Measurements from ENCODE around the gene CLEC16A. TPM values are rescaled to one million over a fixed set of nuclear protein-coding genes. Genes with fewer than 3 reads are reported as not detected.

CLEC16A gene
- total RNA-seq, 4 donors from 2014 or later, result 20.2 to 28.8 (median 22.8) TPM

DNA sequence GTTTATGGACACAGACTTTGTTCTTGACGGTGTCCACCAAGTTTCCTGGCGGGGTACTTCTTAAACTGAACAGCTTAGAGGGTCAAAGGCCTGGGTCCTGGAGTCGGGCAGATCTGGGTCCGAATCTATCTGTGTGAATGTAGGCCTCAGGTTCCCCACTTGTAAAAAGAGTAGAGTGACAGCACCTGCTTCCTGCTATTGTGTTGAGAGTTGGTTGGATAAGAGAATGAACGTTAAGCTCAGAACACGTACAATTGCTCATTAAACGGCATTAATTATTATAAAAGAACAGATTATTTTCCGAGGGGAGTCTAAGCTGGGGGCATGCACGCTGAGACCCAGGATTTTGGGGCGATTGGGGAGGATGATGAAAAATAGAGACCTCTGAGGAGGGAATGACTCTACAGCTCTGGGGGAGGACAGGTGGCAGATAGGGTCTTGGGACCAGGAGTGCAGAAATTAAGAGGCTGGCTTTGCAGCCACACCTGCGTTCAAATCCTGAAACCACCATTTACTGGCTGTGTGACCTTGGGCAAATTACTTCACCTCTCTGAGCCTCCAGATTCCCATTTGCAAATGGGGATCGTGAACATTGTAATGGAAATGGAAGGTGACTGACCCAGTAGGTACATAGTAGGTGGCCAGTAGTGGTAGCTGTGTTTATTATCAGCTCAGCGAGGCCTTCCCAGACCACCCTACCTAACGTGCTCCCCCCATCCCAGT is 862 bp downstream of the CLEC16A start:
- TF ChIP-seq, protein P1, sequence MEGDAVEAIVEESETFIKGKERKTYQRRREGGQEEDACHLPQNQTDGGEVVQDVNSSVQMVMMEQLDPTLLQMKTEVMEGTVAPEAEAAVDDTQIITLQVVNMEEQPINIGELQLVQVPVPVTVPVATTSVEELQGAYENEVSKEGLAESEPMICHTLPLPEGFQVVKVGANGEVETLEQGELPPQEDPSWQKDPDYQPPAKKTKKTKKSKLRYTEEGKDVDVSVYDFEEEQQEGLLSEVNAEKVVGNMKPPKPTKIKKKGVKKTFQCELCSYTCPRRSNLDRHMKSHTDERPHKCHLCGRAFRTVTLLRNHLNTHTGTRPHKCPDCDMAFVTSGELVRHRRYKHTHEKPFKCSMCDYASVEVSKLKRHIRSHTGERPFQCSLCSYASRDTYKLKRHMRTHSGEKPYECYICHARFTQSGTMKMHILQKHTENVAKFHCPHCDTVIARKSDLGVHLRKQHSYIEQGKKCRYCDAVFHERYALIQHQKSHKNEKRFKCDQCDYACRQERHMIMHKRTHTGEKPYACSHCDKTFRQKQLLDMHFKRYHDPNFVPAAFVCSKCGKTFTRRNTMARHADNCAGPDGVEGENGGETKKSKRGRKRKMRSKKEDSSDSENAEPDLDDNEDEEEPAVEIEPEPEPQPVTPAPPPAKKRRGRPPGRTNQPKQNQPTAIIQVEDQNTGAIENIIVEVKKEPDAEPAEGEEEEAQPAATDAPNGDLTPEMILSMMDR (IDR thresholded peaks at IDR 0.05; ENCODE audit: low read depth), result no peak

DNA sequence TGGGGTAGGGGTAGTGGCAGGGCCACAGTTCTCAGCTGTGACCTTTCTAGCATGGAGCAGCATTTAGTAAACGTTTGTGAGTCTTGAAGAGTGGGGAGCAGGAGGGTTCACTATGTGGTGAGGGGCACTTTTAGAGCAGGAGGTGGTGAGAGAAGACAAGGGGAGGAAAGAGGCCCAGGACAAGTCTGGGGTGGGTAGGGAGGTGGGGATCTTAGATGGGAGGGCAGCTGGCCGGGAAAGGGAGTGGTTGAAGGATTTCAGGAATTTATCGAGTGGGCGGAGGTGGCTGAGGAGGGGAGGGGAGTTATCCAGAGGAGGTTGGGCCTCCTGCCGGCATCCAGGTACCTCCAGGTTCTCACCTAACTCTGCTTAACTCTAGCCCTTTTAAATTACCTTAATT is 1.9 kb downstream of the CLEC16A start:
- TF ChIP-seq, protein P1 (IDR thresholded peaks at IDR 0.05; ENCODE audit: low read depth), result no peak

DNA sequence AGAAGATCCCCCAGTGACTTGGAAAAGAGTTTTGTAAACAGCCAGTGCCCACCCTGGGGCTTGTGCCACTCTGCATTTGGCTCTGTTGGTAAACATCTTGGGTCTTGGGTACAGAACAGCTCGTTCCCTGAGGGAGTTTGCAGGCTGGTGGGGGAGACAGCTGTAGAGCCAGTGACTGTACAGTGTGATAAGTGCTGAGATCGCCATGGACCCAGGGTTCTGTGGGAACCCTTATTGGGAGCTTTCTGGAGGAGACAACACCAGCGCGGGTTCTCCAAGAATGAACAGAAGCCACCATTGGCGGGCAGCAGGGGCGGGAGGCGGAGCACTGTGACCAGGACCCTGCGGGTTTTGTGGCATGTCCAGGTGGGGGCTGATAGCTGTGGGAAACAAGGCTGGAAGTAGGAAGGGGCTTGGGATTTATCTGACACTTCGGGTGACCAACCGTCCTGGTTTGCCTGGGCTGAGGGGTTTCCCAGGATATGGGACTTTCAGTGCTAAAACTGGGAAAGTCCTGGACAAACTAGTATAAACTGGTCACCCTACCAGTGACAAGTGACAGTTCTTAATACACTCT is 2.9 kb downstream of the CLEC16A start:
- TF ChIP-seq, protein P1 (IDR thresholded peaks at IDR 0.05; ENCODE audit: low read depth), result no peak

DNA sequence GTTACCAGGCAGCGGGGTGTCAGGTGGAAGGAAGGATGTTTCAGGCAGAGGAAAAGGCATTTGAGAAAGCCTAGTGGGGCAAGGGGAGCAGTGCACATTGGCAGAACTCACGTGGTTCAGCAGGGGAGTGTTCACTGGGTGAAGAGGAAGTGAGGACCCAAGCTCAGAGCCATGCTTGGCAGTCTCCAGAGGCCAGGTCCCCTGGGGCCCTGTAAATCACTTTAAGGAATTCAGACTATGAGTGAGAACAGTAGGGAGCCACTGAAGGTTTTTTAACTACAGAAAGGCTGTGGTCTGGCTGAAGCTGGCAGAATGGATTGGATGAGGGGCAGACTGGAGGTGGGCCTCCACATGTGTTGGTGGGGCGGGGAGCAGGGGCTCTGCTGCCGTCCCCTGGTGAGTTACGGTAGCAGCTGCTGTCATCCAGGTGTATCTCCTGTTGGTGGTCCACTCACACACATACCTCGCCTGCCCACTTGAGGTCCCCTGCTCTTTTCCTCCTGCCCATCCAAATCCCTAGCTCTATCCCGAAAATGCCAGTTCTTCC is 5.1 kb downstream of the CLEC16A start:
- TF ChIP-seq, protein P1 (IDR thresholded peaks at IDR 0.05; ENCODE audit: low read depth), result no peak

DNA sequence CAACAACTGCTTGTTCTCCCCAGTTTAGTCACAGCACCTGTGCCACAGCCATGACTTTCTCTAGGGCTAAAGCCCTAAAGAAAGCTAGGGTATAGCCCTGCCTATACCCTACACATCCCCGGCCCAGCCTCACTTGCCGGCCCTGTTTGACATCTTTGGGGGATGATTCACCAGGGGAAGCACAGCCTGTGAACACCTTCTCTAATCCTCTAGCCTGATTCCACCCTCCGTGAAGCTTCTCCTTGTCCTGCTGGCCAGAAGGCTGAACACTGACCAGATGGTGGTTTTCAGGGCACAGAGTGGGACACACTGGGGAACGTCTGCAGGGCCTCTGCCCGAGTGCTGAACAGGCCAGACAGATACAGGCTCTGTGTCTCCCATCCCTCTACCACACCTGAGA is 6.0 kb downstream of the CLEC16A start:
- TF ChIP-seq, protein P1 (IDR thresholded peaks at IDR 0.05; ENCODE audit: low read depth), result no peak

DNA sequence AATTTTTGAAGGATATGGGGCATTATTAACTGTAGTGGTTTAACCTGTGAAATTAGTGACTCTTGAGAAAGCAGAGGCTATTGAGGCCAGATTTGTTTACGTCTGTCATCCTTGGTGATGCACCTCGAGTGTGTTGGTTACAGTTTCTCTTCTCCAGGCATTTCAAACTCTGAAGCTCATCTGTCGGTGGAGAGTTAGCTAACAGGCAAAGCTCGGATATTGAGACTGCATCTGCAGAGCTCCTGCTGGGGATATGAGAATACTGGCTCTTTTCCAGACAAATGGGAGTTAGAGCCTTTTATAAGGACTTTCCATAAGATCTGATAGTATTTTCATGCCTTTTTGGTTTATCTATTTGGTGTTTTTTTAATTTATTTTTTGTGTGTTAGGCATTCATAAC is 6.7 kb downstream of the CLEC16A start:
- TF ChIP-seq, protein P1 (IDR thresholded peaks at IDR 0.05; ENCODE audit: low read depth), result no peak

DNA sequence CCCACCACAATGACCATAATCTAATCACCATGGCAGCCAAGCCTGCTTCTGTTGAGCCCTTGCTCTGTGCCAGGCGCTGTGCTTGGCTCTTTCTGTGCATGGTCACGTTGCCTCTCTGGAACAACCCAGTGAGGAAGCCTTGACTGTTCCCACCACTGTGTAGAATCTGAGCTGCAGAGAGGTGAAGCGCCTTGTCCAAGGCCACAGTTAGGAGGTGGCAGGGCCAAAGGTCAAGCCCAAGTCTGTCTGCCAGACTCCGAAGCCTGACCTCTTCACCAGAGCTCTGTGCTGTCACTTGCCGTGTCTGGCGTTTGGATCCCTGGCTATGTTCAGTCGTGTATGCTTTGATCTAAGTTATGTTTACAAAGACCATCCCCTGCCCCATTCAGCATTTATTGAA is 10.5 kb downstream of the CLEC16A start:
- TF ChIP-seq, protein P1 (IDR thresholded peaks at IDR 0.05; ENCODE audit: low read depth), result no peak
